Measurements from ENCODE around the gene DYNC1H1. TPM values are rescaled to one million over a fixed set of nuclear protein-coding genes. Genes with fewer than 3 reads are reported as not detected.

Gene DYNC1H1
- total RNA-seq, 1 donor from 2014 or later = 499 TPM

GRCh38 chr14:101961011-101961721 lies 3.2 kb upstream of the DYNC1H1 start:
- no peak for TF ChIP-seq POLR2A (IDR thresholded peaks at IDR 0.05)
- TF ChIP-seq CTCF (IDR thresholded peaks at IDR 0.05) = peak; percentile 75 to 87 (median 82)
- TF ChIP-seq POLR2AphosphoS5 (IDR thresholded peaks at IDR 0.05; ENCODE audit: insufficient read depth in 1 of 2, low read depth in 1 of 2) = peak in 1 of 2 donors; percentile 41
- no peaks in the 10 kb centered on the region for H3K36me3 ChIP-seq
- H3K27me3 ChIP-seq = no peaks in the 10 kb centered on the region
- peaks cover 17% of the 10 kb centered on the region for H3K4me1 ChIP-seq
- no peak overlapping the region for H3K27ac ChIP-seq
- intact Hi-C loops (cut with DNase I) = loop anchor here (5.0 kb wide), 3 partner anchors 136 to 631 kb away; partner anchors contain the start of genes PPP2R5C and RCOR1
- no peak overlapping the region for H3K4me3 ChIP-seq
- no peaks in the 10 kb centered on the region for H3K9me3 ChIP-seq
- no peak for DNase-seq (ENCODE audit: extremely low spot score in 2 of 2)

GRCh38 chr14:101961746-101962502 lies 2.4 kb upstream of the DYNC1H1 start:
- H3K27me3 ChIP-seq = no peaks in the 10 kb centered on the region
- H3K36me3 ChIP-seq = no peaks in the 10 kb centered on the region
- intact Hi-C loops (cut with DNase I) = loop anchor here (5.0 kb wide), 3 partner anchors 135 to 630 kb away; partner anchors contain the start of genes PPP2R5C and RCOR1
- DNase-seq (ENCODE audit: extremely low spot score in 2 of 2) = no peak
- peaks cover 24% of the 10 kb centered on the region for H3K4me1 ChIP-seq
- TF ChIP-seq POLR2AphosphoS5 (IDR thresholded peaks at IDR 0.05; ENCODE audit: insufficient read depth in 1 of 2, low read depth in 1 of 2) (no peak), POLR2A (IDR thresholded peaks at IDR 0.05) (no peak), CTCF (IDR thresholded peaks at IDR 0.05) (no peak)
- H3K27ac ChIP-seq = no peak overlapping the region
- H3K4me3 ChIP-seq = no peak overlapping the region
- no peaks in the 10 kb centered on the region for H3K9me3 ChIP-seq

GRCh38 chr14:101962503-101962874 lies 1.9 kb upstream of the DYNC1H1 start:
- no peak for DNase-seq (ENCODE audit: extremely low spot score in 2 of 2)
- Histone ChIP-seq H3K27ac (no peak overlapping the region), H3K4me3 (no peak overlapping the region), H3K36me3 (no peaks in the 10 kb centered on the region), H3K27me3 (no peaks in the 10 kb centered on the region), H3K4me1 (peaks cover 30% of the 10 kb centered on the region), H3K9me3 (no peaks in the 10 kb centered on the region)
- TF ChIP-seq CTCF (IDR thresholded peaks at IDR 0.05) (no peak), POLR2AphosphoS5 (IDR thresholded peaks at IDR 0.05; ENCODE audit: insufficient read depth in 1 of 2, low read depth in 1 of 2) (no peak), POLR2A (IDR thresholded peaks at IDR 0.05) (no peak)
- intact Hi-C loops (cut with DNase I) = loop anchor here (5.0 kb wide), 3 partner anchors 135 to 630 kb away; partner anchors contain the start of genes PPP2R5C and RCOR1

GRCh38 chr14:101963052-101963451 lies 1.3 kb upstream of the DYNC1H1 start:
- DNase-seq (ENCODE audit: extremely low spot score in 2 of 2) = no peak
- Histone ChIP-seq H3K27ac (no peak overlapping the region), H3K9me3 (no peaks in the 10 kb centered on the region), H3K27me3 (no peaks in the 10 kb centered on the region), H3K4me3 (no peak overlapping the region), H3K36me3 (no peaks in the 10 kb centered on the region), H3K4me1 (peaks cover 36% of the 10 kb centered on the region)
- intact Hi-C loops (cut with DNase I) = loop anchor here (5.0 kb wide), 3 partner anchors 134 to 629 kb away; partner anchors contain the start of genes PPP2R5C and RCOR1
- TF ChIP-seq POLR2AphosphoS5 (IDR thresholded peaks at IDR 0.05; ENCODE audit: insufficient read depth in 1 of 2, low read depth in 1 of 2) = no peak
- TF ChIP-seq CTCF (IDR thresholded peaks at IDR 0.05) = no peak
- no peak for TF ChIP-seq POLR2A (IDR thresholded peaks at IDR 0.05)
